NCI-H2107 treated with DMSO at 0.1 percent for 48 hours (cell line): Measurements from ENCODE around the gene EGFR.

Source experiments
- DNase-seq: peaks from one replicate; lab custom pipeline; 2025; ENCODE audit not compliant: unreplicated experiment; lab: John Stamatoyannopoulos, UW

The EGFR gene

DNA sequence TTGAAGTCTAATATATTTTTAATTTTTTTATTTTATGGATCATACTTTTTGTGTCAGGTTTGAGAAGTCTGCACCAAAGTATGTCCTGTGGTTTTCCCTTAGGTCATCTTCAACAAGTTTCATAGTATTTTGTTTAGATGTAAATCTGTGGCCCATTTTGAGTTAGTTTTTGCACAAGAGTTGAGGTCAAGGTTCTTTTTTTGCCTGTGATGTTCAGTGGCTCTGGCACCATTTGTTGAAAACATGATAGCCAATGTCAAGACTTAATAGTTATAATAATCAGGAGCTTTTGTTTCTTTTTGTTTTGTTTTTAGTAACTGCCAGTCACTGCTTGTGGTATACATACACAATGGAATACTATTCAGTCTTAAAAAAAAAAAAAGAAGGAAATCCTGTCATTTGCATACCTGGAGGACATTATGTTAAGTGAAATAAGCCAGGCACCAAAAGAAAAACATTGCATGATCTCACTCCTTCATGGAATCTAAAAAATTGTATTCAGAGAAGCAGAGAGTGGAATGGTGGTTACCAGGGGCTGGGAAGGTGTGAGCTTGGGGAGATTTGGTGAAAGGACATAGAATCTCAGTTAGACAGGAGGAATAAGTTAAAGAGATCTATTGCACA lies 61.3 kb downstream of the EGFR start:
- no peak for DNase-seq

DNA sequence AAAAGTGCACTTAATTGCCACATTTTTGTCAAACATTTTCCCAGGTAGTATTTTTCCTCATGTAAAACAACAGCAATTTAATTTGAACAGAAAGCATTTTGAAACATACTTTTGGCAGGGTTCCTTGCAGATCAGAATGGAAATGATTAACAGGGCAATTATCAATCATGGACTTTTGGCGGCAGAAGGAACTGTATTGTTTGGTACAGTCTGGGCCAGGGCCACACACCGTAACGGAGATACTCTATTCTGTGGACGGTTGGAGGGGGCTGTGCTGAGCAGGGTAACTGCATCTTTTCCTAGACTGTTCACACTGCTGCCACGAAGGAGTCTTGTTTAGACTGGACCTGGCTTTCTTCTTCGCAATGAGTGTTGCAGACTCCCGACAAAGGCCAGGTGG lies 62.3 kb downstream of the EGFR start:
- DNase-seq, result no peak

- DNase-seq, result no peak
Measured at GRCh38 chr7:55081472-55082227, 62.8 kb downstream of the EGFR start.

GRCh38 chr7:55082228-55082603 lies 63.4 kb downstream of the EGFR start:
- no peak for DNase-seq

GRCh38 chr7:55083206-55083605 lies 64.4 kb downstream of the EGFR start:
- DNase-seq, result no peak

- no peak for DNase-seq
Measured at GRCh38 chr7:55084307-55084706, 65.5 kb downstream of the EGFR start.

DNA sequence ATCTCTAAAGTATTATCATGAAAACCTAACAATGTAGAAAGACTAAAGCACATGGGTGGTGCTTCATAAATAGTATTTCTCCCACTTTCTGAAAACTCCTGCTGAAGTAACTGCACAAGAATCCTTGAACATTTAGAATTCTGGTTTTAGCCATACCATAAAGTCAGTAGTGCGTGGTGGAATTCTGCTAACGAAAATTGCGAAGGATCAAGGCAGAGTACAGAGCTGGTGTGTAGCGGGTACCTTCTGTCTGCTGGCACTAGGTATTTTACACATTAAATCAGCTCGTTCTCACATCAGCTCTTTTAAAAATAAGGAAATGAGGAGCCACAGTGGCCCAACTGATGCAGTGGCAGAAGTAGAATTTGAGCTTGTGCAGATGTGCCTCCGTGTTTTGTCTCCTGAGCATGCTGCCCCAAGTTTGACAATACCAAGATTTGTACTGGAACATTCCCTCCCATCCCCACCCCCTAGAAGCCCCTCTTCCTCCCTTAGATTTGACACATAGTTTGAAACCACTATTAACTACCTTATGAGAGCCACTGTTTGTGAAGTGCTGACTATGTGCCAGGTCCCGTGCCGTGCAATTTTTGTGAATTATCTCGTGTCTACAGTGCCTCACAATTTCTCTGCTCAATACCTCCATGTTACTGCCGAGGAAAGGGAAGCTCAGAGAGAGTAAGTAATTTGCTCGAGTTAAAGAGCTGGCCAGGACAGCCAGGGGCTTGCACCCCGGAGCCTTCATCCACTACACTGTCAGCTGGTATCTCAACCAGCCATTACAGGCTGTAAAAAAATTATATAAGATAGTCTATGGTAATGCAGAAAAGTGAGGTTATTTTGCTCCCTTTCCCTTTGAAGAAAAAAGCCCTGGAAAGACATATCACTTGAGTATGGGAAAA lies 66.9 kb downstream of the EGFR start:
- DNase-seq, result no peak

- DNase-seq, result peak; percentile 55
Measured at GRCh38 chr7:55086413-55087201, 67.8 kb downstream of the EGFR start.

DNA sequence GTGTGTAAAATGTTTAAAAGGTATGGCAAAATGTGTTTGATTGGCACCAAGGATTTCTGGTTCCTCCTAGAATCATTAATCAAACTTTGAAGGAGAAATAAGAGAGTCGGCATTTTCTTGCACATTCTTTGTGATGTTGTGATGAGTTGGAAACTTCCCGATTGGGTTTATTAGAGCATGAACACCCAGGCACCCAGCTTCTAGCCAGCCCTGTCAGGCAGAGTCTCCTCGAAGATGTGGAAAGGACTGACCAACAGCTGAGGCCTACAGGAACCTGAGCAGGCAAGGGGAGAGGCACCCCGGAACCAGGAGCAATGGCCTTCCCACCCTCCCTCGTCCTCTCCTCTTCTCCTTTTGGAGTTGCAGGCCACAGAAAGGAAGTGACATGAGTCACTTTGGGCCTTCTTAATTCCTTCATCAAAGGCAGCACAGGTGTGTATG lies 68.7 kb downstream of the EGFR start:
- no peak for DNase-seq

DNA sequence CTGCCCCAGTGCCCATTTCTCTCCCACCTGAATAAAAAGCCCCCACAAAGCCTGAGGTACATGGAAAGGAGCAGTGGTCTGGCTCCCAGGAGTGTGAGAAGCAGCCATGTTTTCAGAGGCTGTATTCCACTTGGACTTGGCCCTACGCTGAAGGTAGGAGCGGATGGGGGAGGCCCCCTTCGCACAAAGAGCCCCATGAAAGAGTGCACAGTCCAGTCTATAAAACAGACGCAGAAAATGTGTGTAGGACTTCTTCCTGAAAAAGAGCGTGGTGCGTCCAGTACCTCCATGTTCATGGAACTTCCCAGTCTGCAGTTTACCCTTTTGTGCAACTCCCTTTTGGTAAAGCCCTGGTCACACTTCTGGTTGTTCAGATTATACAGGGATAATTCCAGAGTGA lies 69.3 kb downstream of the EGFR start:
- DNase-seq, result no peak

DNA sequence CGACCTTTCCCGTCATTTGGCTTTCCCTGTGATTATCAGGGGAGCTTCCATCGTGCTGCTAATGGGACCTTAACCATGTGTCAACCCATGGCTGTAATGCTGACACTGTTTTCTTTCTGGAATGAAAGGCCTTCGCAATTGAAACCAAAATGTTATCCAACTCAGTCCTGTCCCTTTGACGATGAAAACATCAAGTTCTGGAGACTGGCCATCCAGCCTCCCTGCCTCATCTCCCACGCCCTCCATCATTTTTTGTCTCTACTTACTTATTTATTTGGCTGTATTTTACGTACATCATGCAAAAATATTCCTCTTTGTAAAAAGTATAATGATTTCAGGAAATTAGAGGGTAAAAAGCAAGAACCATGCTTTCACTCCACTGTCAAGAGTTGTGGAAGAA lies 69.8 kb downstream of the EGFR start:
- DNase-seq, result no peak

- DNase-seq, result peak; percentile 89
Measured at GRCh38 chr7:55092186-55092974, 73.6 kb downstream of the EGFR start.

GRCh38 chr7:55092975-55093373 lies 74.2 kb downstream of the EGFR start:
- no peak for DNase-seq

DNA sequence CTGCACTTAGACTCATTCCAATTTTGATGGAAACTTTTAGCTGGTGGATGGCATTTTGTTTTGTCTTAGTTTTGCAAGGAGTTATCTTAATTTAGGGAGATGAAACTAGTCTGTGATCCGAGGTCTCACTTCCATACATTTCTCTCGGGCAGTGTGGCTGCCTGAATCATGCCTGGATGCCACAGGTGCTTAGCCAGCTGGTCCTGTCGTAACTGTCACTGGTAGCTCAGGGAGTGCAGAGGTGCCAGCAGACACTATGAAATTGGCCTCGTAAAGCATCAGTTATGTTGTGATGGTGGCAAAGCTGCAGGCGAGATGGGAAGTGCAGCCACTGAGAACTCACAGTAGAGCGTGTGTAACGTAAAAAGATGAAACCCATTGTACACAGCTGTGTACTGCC lies 74.9 kb downstream of the EGFR start:
- DNase-seq, result no peak

DNA sequence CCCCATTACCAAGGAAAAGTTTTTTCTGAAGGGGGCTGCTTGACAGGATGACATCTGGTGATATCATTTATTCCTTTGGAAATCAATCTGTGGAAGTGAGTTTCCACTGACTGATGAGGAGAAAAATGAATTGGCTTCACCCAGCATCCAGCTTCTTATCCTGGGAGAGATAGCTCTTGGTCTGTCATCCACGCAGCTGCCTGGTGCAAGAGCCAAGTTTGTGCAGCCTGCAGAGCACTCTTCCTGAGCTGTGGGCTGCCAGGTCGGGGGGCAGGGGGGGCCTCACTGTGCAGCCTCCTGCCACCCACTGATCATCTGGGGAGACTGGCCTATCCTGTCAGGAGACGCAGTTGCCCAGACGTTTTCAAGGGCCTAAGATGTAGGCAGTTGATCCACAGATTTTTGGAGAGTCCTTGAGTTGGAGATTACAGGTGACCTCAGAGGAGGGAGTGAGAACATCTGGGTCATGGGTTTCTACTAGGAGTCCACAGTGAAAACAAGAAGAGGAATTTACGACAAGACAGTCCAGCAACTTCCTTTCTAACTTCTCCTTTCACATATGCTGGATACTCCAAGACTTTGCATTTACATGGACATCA lies 75.4 kb downstream of the EGFR start:
- DNase-seq, result no peak

DNA sequence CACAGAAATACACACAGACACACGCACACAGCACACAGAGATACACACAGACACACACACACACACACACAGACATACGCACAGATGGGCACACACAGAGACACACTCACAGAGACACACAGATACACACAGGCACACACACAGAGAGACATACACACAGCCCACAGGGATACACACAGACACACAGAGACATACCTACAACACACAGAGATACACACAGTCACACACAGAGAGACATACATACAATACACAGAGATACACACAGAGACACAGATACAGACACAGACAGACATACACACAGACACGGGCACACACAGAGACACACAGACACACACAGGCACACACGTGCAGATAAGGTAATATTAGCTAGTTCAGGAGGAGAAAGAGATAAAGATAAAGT lies 76.9 kb downstream of the EGFR start:
- no peak for DNase-seq

DNA sequence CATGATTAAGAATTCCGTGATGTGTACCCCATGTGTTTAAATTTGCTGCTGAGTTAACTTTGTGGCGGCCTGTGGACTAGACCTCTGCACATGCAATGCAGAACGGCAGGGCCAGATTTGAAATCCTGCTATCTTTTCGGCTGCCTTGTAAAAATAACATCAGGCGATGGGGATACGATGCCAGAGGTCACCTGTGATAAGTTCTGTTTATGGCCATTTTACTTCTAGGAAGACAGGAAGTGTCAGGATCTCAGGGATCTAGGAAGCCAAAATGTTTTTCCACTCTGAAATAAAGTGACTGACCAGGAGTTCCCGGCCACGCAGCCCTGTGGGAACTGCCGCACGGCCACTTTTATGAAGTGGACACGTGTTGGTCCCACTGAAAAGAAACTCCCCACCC lies 77.5 kb downstream of the EGFR start:
- no peak for DNase-seq

DNA sequence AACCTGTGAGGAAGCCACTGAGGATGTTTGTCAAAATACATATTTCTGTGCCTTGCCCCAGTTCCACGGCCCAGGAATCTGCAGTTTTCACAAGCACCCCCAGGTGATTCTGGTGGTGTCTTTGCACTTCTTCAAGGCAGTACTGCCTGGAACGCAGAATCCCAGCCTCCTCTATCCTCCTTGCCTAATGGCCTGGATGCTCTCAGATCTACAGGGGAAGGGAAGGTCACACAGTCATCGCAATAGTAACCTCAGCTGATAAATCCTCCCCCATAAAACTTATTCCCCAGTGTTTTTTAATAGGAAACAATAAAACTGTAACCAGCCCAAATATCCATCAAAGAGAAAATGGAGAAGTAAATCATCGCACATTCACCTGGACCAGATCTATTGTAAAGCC lies 78.3 kb downstream of the EGFR start:
- no peak for DNase-seq

GRCh38 chr7:55099066-55099820 lies 80.4 kb downstream of the EGFR start:
- DNase-seq, result no peak
